A549 (cell line): ENCODE results near the gene ZNF654. TPM values are rescaled to one million over a fixed set of nuclear protein-coding genes. Genes with fewer than 3 reads are reported as not detected.
"Not testable (repeated sequence)": the region's sequence is repeated elsewhere in the genome, so short reads cannot be mapped to it uniquely, and the experiment has no call there.

Source experiments
- ATAC-seq, 2 experiments: fragments of 200-7000 bp in 1 of 2; fragments of >200 bp in 1 of 2; cut with Nextera tagmentation in 1 of 2; cut with Tn5 transposase in 1 of 2; 3 replicates each; pipeline versions ENCODE4 v1.8.0 to v1.9.1; 2018 to 2020; ENCODE audit warnings: mild to moderate bottlenecking in 1 of 2, moderate library complexity in 1 of 2
- CTCF ChIA-PET: fragments of 300-600 bp; sonication (Branson Sonifier 250); formaldehyde crosslinking; extraction: SDS; loops from one replicate; lab custom pipeline; 2021; ENCODE audit warnings: antibody characterized with exemption, inconsistent platforms; lab: Yijun Ruan, JAX
- POLR2A ChIA-PET: fragments of 350-600 bp; formaldehyde crosslinking; extraction: SDS; loops from one replicate; lab custom pipeline; 2021; ENCODE audit warnings: antibody characterized with exemption, inconsistent platforms; lab: Yijun Ruan, JAX
- DNase-seq, 2 experiments: peaks; one replicate each; pipeline versions ENCODE4 v3.0.0 to v3.0.0-alpha.2; 2011 to 2016; ENCODE audit warnings: low read depth in 1 of 2, low spot score in 1 of 2
- FAIRE-seq: peaks from 2 replicates; lab custom pipeline; 2011; peaks lifted over from hg19 to GRCh38; lab: Jason Lieb, UNC
- H3K27ac ChIP-seq, 2 experiments: fragments of >200 bp; sonication (Bioruptor Twin); formaldehyde crosslinking; 3 replicates each; pipeline ENCODE4 v1.5.1; 2016 to 2017
- H3K4me1 ChIP-seq: fragments of >200 bp; sonication (Bioruptor Twin); formaldehyde crosslinking; 3 replicates; pipeline ENCODE4 v1.6.1; 2016
- H3K4me2 ChIP-seq: fragments of >200 bp; sonication (Bioruptor Twin); formaldehyde crosslinking; 3 replicates; pipeline ENCODE4 v1.6.1; 2016
- H3K4me3 ChIP-seq: fragments of >200 bp; sonication (Bioruptor Twin); formaldehyde crosslinking; 3 replicates; pipeline ENCODE4 v1.5.1; 2016
- H3K9me3 ChIP-seq: fragments of >200 bp; sonication (Bioruptor Twin); formaldehyde crosslinking; 3 replicates; pipeline ENCODE4 v1.6.1; 2016
- CEBPB ChIP-seq, 2 experiments: fragments of >200 bp in 1 of 2; sonication (Bioruptor Twin) in 1 of 2; formaldehyde crosslinking in 1 of 2; IDR thresholded peaks; 2 replicates each; pipeline ENCODE4 v1.6.1; 2012 to 2016
- FOSB ChIP-seq: fragments of 250-450 bp; sonication (Bioruptor Pico); IDR thresholded peaks from 2 replicates; pipeline ENCODE4 v1.5.0; 2020; ENCODE audit warnings: mild to moderate bottlenecking, moderate library complexity
- FOXS1 ChIP-seq: fragments of 250-450 bp; sonication (Bioruptor Pico); IDR thresholded peaks from 2 replicates; pipeline ENCODE4 v1.5.0; 2020; ENCODE audit warnings: mild to moderate bottlenecking, moderate library complexity
- HDAC2 ChIP-seq: fragments of 200-600 bp; sonication (generic); IDR thresholded peaks from 2 replicates; pipeline ENCODE4 v1.6.1; 2016
- HEYL ChIP-seq: fragments of 250-450 bp; sonication (Bioruptor Pico); IDR thresholded peaks from 2 replicates; pipeline ENCODE4 v1.8.0; 2021; ENCODE audit warnings: mild to moderate bottlenecking, moderate library complexity
- JUN ChIP-seq, 2 experiments: fragments of >200 bp; sonication (Bioruptor Twin); formaldehyde crosslinking; IDR thresholded peaks; 2 replicates in 1 of 2; 3 replicates in 1 of 2; pipeline ENCODE4 v1.6.1; 2016 to 2017
- JUNB ChIP-seq: fragments of >200 bp; sonication (Bioruptor Twin); formaldehyde crosslinking; IDR thresholded peaks from 2 replicates; pipeline ENCODE4 v1.6.1; 2016
- KDM5A ChIP-seq: fragments of 200-600 bp; sonication (generic); IDR thresholded peaks from 2 replicates; pipeline ENCODE4 v1.6.1; 2016; ENCODE audit warnings: antibody characterized with exemption, mild to moderate bottlenecking
- MAZ ChIP-seq: fragments of 150-350 bp; IDR thresholded peaks from 2 replicates; pipeline ENCODE4 v1.6.1; 2014; ENCODE audit warnings: antibody characterized with exemption, low read depth, low read length, borderline replicate concordance
- NFE2L2 ChIP-seq: fragments of 150-350 bp; conservative IDR thresholded peaks from 2 replicates; pipeline ENCODE4 v1.6.1; 2014; ENCODE audit warnings: low read length
- PHF8 ChIP-seq: fragments of 200-600 bp; sonication (generic); IDR thresholded peaks from 2 replicates; pipeline ENCODE4 v1.6.1; 2016; ENCODE audit warnings: low read depth, mild to moderate bottlenecking, antibody characterized with exemption, moderate library complexity, borderline replicate concordance
- POLR2A ChIP-seq: IDR thresholded peaks from 2 replicates; pipeline ENCODE4 v1.6.1; 2012; ENCODE audit warnings: mild to moderate bottlenecking, low read length
- POLR2AphosphoS2 ChIP-seq: conservative IDR thresholded peaks from 2 replicates; pipeline ENCODE4 v1.6.1; 2012; ENCODE audit warnings: low read length, improper control_type of control experiment, inconsistent platforms
- RAD21 ChIP-seq, 2 experiments: fragments of >200 bp in 1 of 2; sonication (Bioruptor Twin) in 1 of 2; formaldehyde crosslinking in 1 of 2; IDR thresholded peaks in 1 of 2; conservative IDR thresholded peaks in 1 of 2; 2 replicates in 1 of 2; 3 replicates in 1 of 2; pipeline ENCODE4 v1.6.1; 2012 to 2018; ENCODE audit warnings: inconsistent platforms in 1 of 2
- RARB ChIP-seq: fragments of 250-450 bp; sonication (Bioruptor Pico); IDR thresholded peaks from 2 replicates; pipeline ENCODE4 v1.8.0; 2021; ENCODE audit warnings: mild to moderate bottlenecking, moderate library complexity
- RCOR1 ChIP-seq: fragments of 150-350 bp; IDR thresholded peaks from 2 replicates; pipeline ENCODE4 v1.6.1; 2014; ENCODE audit warnings: antibody characterized with exemption, low read length, low read depth
- RFX5 ChIP-seq: fragments of 450-650 bp; IDR thresholded peaks from 2 replicates; pipeline ENCODE4 v1.7.1; 2014; ENCODE audit warnings: antibody characterized with exemption, mild to moderate bottlenecking, moderate library complexity
- TFCP2L1 ChIP-seq: fragments of 250-450 bp; sonication (Bioruptor Pico); IDR thresholded peaks from 2 replicates; pipeline ENCODE4 v1.5.0; 2021; ENCODE audit warnings: mild to moderate bottlenecking
- ZFP36 ChIP-seq: fragments of 450-650 bp; IDR thresholded peaks from 2 replicates; pipeline ENCODE4 v1.6.1; 2014; ENCODE audit warnings: borderline replicate concordance; ENCODE audit not compliant: partially characterized antibody
- ZSCAN20 ChIP-seq: fragments of 250-450 bp; sonication (Bioruptor Pico); IDR thresholded peaks from 2 replicates; pipeline ENCODE4 v1.8.0; 2022; ENCODE audit warnings: mild to moderate bottlenecking, moderate library complexity
- WGBS: methylation state at CpG from one replicate; pipeline ENCODE4 v1.1.6; 2017; ENCODE audit errors: missing lambda C conversion rate; 5-methylcytosine and 5-hydroxymethylcytosine counted together
- polyA plus RNA-seq, 4 experiments: library from polyadenylated mRNA; depleted of rRNA in 3 of 4; stranded (reverse); fragments of >200 nt; fragmentation: RNase III in 1 of 4; extraction: RNeasy Plus Mini Kit Qiagen cat#74134 plus additional on column Dnase treatment in 1 of 4; gene quantifications; 2 replicates in 3 of 4; 3 replicates in 1 of 4; pipeline ENCODE4 v1.2.3, GENCODE V29; 2011 to 2017
- TF ChIP-seq, protein P1 (sequence below): IDR thresholded peaks from 2 replicates; pipeline ENCODE4 v1.6.1; 2012
- TF ChIP-seq, protein P2 (sequence below): fragments of >200 bp; sonication (Bioruptor Twin); formaldehyde crosslinking; IDR thresholded peaks from 3 replicates; pipeline ENCODE4 v1.5.1; 2016
- TF ChIP-seq, protein P3 (sequence below): fragments of >200 bp; sonication (Bioruptor Twin); formaldehyde crosslinking; IDR thresholded peaks from 2 replicates; pipeline ENCODE4 v1.6.1; 2016
- TF ChIP-seq, protein P4 (sequence below): fragments of 250-450 bp; sonication (Bioruptor Pico); IDR thresholded peaks from 2 replicates; pipeline ENCODE4 v1.5.0; 2021; ENCODE audit warnings: mild to moderate bottlenecking, moderate library complexity, borderline replicate concordance

ZNF654 gene
- polyA plus RNA-seq, 2 of the 4 experiments (the other 2 are of a cell fraction), result 3.2 to 4.4 TPM

DNA sequence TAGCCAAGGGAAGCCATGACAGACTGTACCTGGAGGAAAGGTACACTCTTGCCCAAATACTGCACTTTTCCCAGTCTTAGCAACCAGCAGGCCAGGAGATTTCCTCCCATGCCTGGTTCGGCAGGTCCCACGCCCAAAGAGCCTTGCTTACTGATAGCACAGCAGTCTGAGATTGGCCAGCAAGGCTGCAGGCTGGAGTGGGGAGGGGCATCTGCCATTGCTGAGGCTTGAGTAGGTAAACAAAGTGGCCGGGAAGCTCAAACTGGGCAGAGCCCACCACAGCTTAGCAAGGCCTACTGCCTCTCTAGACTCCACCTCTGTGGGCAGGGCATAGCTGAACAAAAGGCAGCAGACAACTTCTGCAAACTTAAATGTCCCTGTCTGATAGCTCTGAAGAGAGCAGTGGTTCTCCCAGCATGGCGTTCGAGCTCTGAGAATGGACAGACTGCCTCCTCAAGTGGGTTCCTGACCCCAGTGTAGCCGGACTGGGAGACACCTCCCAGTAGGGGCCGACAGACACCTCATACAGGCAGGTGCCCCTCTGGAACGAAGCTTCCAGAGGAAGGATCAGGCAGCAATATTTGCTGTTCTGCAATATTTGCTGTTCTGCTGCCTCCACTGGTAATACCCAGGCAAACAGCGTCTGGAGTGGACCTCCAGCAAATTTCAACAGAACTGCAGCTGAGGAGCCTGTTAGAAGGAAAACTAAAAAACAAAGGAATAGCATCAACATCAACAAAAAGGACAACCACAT lies 123.3 kb downstream of the ZNF654 start:
- POLR2A ChIA-PET, CTCF ChIA-PET, H3K9me3 ChIP-seq, H3K4me2 ChIP-seq, H3K4me3 ChIP-seq, FAIRE-seq, H3K4me1 ChIP-seq, DNase-seq, H3K27ac ChIP-seq, ATAC-seq: not testable (repeated sequence)
- 24% methylated on average over 7 of the region's 9 CpGs for WGBS

DNA sequence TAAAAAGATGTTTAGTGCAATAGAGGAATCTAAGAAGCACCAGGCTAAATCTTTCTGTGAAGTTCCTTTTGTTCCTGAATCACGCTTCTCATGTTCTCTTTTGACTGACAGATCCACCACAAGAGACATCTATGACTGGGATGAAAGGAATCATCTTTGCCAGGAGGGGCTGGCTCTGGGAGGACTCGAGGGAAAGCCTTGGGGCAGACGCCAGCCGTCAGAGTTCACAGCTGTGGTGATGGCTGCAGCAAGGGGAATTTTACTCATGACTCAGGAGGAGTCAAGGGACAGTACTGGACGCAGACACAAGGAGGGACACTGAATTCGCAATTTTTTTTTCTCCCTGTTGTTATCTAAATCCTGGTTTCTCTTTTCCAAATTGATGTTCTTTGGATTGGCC lies 129.4 kb downstream of the ZNF654 start:
- 23% methylated on average over 6 of the region's 6 CpGs for WGBS
- TF ChIP-seq RFX5, result no peak
- no peak for TF ChIP-seq POLR2AphosphoS2
- TF ChIP-seq, protein P1, sequence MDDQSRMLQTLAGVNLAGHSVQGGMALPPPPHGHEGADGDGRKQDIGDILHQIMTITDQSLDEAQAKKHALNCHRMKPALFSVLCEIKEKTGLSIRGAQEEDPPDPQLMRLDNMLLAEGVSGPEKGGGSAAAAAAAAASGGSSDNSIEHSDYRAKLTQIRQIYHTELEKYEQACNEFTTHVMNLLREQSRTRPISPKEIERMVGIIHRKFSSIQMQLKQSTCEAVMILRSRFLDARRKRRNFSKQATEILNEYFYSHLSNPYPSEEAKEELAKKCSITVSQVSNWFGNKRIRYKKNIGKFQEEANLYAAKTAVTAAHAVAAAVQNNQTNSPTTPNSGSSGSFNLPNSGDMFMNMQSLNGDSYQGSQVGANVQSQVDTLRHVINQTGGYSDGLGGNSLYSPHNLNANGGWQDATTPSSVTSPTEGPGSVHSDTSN, result no peak
- no peak for TF ChIP-seq POLR2A
- TF ChIP-seq MAZ, result no peak
- TF ChIP-seq, protein P2, sequence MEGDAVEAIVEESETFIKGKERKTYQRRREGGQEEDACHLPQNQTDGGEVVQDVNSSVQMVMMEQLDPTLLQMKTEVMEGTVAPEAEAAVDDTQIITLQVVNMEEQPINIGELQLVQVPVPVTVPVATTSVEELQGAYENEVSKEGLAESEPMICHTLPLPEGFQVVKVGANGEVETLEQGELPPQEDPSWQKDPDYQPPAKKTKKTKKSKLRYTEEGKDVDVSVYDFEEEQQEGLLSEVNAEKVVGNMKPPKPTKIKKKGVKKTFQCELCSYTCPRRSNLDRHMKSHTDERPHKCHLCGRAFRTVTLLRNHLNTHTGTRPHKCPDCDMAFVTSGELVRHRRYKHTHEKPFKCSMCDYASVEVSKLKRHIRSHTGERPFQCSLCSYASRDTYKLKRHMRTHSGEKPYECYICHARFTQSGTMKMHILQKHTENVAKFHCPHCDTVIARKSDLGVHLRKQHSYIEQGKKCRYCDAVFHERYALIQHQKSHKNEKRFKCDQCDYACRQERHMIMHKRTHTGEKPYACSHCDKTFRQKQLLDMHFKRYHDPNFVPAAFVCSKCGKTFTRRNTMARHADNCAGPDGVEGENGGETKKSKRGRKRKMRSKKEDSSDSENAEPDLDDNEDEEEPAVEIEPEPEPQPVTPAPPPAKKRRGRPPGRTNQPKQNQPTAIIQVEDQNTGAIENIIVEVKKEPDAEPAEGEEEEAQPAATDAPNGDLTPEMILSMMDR, result no peak
- TF ChIP-seq, protein P3, sequence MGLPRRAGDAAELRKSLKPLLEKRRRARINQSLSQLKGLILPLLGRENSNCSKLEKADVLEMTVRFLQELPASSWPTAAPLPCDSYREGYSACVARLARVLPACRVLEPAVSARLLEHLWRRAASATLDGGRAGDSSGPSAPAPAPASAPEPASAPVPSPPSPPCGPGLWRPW, result no peak
- no peak for TF ChIP-seq FOSB (CRISPR knock-in tag)
- no peak for TF ChIP-seq TFCP2L1
- TF ChIP-seq HDAC2, result no peak
- no peak for TF ChIP-seq JUNB
- no peak for TF ChIP-seq CEBPB (IDR thresholded peaks at IDR 0.05)
- no peak for TF ChIP-seq ZSCAN20 (CRISPR knock-in tag)
- Histone ChIP-seq H3K4me1 (no peaks in the 10 kb centered on the region), H3K4me3 (no peak overlapping the region), H3K4me2 (peak overlapping the region; percentile 48), H3K9me3 (no peaks in the 10 kb centered on the region), H3K27ac (no peak overlapping the region)
- peak; percentile 7 to 32 for DNase-seq
- ATAC-seq, result peak; percentile 83 to 90; a peak in 5 of 6 replicates
- FAIRE-seq, result no peak
- ChIA-PET POLR2A (no interaction called here), CTCF (no interaction called here)

DNA sequence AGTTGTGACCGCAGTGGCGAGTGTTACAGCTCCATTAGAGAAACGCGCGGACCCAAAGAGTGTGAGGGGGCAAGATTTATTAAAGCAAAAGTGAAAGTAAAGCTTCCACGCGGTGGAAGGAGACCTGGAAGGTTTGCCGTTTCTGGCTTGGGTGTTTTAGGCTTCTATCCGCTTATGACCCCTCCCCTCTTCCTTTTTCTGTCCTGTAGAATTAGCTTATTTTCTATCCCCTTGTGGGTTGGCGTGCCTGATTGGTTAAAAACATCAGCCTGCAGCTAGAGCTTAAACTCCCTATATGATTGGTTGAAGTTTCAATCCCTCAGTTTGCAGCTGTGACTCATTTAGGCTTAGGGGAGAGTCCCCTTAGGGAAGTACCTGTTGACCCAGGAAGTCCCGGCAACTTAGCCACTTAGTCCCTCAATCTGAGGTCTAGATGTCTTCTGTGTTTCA lies 130.3 kb downstream of the ZNF654 start:
- ATAC-seq (peak; percentile 43 to 62; a peak in 4 of 6 replicates), DNase-seq (peak in 1 of 2 experiments; percentile 46), FAIRE-seq (no peak)
- Histone ChIP-seq H3K27ac (no peak overlapping the region), H3K4me2 (peak overlapping the region; percentile 48), H3K4me3 (peak overlapping the region; percentile 20; the same call in 2 of the 3 replicates), H3K9me3 (no peaks in the 10 kb centered on the region), H3K4me1 (no peaks in the 10 kb centered on the region)
- POLR2A ChIA-PET, result no interaction called here
- no peak for TF ChIP-seq ZFP36
- TF ChIP-seq, protein P4, sequence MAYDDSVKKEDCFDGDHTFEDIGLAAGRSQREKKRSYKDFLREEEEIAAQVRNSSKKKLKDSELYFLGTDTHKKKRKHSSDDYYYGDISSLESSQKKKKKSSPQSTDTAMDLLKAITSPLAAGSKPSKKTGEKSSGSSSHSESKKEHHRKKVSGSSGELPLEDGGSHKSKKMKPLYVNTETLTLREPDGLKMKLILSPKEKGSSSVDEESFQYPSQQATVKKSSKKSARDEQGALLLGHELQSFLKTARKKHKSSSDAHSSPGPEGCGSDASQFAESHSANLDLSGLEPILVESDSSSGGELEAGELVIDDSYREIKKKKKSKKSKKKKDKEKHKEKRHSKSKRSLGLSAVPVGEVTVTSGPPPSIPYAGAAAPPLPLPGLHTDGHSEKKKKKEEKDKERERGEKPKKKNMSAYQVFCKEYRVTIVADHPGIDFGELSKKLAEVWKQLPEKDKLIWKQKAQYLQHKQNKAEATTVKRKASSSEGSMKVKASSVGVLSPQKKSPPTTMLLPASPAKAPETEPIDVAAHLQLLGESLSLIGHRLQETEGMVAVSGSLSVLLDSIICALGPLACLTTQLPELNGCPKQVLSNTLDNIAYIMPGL, result no peak
- no peak for TF ChIP-seq NFE2L2
- TF ChIP-seq FOXS1 (CRISPR knock-in tag), result no peak
- no peak for TF ChIP-seq MAZ
- TF ChIP-seq RFX5, result no peak
- no peak for TF ChIP-seq RAD21 (conservative IDR thresholded peaks at IDR 0.05 in 1 of 2, IDR thresholded peaks at IDR 0.05 in 1 of 2)
- TF ChIP-seq HEYL, result no peak
- TF ChIP-seq RARB (CRISPR knock-in tag), result no peak
- no peak for TF ChIP-seq RCOR1
- TF ChIP-seq JUNB, result no peak
- TF ChIP-seq PHF8, result no peak
- TF ChIP-seq KDM5A, result no peak
- no peak for TF ChIP-seq JUN (IDR thresholded peaks at IDR 0.05)
- TF ChIP-seq, protein P3, result no peak
- CTCF ChIA-PET, result interaction anchor here (0.8 kb wide), 1 partner anchor 28 kb away, joined by 4 read pairs; no protein-coding TSS in a partner anchor
- WGBS, result 66% methylated on average over 11 of the region's 11 CpGs
